Loucy (cell line): ENCODE data around the gene FGFRL1.

Source experiments
- H2AFZ ChIP-seq: fragments of 200-600 bp; sonication (generic); 2 replicates; pipeline ENCODE4 v1.6.0; 2016; ENCODE audit warnings: antibody characterized with exemption, mild to moderate bottlenecking, low read length, moderate library complexity
- H3F3A ChIP-seq: fragments of 200-600 bp; 2 replicates; pipeline ENCODE4 v1.6.0; 2016; ENCODE audit warnings: antibody characterized with exemption, low read depth, mild to moderate bottlenecking
- H3K27me3 ChIP-seq: fragments of 200-600 bp; sonication (generic); 2 replicates; pipeline ENCODE4 v1.6.1; 2014; ENCODE audit warnings: low read length, mild to moderate bottlenecking; ENCODE audit not compliant: insufficient read depth, poor library complexity, severe bottlenecking
- H3K36me3 ChIP-seq: fragments of 200-600 bp; sonication (generic); 2 replicates; pipeline ENCODE4 v1.6.1; 2016; ENCODE audit warnings: low read length; ENCODE audit not compliant: insufficient read depth
- H3K4me1 ChIP-seq: fragments of 200-600 bp; sonication (generic); 2 replicates; pipeline ENCODE4 v1.5.1; 2014; ENCODE audit warnings: low read length, mild to moderate bottlenecking; ENCODE audit not compliant: insufficient read depth, poor library complexity, severe bottlenecking
- H3K4me2 ChIP-seq: fragments of 200-600 bp; sonication (generic); 2 replicates; pipeline ENCODE4 v1.6.0; 2014; ENCODE audit warnings: antibody characterized with exemption, low read length, low read depth, mild to moderate bottlenecking; ENCODE audit not compliant: poor library complexity, severe bottlenecking
- H3K4me3 ChIP-seq: fragments of 200-600 bp; sonication (generic); 2 replicates; pipeline ENCODE4 v1.5.1; 2014; ENCODE audit warnings: low read length, mild to moderate bottlenecking, mixed read lengths; ENCODE audit not compliant: poor library complexity, severe bottlenecking
- H3K79me2 ChIP-seq: fragments of 200-600 bp; sonication (generic); 2 replicates; pipeline ENCODE4 v1.6.1; 2014; ENCODE audit warnings: low read length; ENCODE audit not compliant: insufficient read depth
- H3K9ac ChIP-seq: fragments of 200-600 bp; sonication (generic); 2 replicates; pipeline ENCODE4 v1.6.0; 2014; ENCODE audit warnings: mild to moderate bottlenecking, low read depth, low read length, moderate library complexity; ENCODE audit not compliant: poor library complexity, severe bottlenecking
- H3K9me2 ChIP-seq: fragments of 200-600 bp; sonication (generic); replicated peaks from 2 replicates; pipeline ENCODE4 v1.6.1; 2016; ENCODE audit warnings: low read depth, low read length, mixed read lengths
- H3K9me3 ChIP-seq: fragments of 200-600 bp; sonication (generic); 2 replicates; pipeline ENCODE4 v1.6.1; 2014; ENCODE audit warnings: mild to moderate bottlenecking, antibody characterized with exemption, low read length, low read depth; ENCODE audit not compliant: insufficient read depth
- H4K20me1 ChIP-seq: fragments of 200-600 bp; sonication (generic); 2 replicates; pipeline ENCODE4 v1.6.0; 2014; ENCODE audit warnings: antibody characterized with exemption, low read length, mild to moderate bottlenecking; ENCODE audit not compliant: insufficient read depth, poor library complexity, severe bottlenecking
- CTCF ChIP-seq: fragments of 200-600 bp; sonication (generic); conservative IDR thresholded peaks from 2 replicates; pipeline ENCODE4 v1.5.1; 2014; ENCODE audit warnings: mild to moderate bottlenecking, antibody characterized with exemption, low read length
- EZH2phosphoT487 ChIP-seq: fragments of 200-600 bp; IDR thresholded peaks from 2 replicates; pipeline ENCODE4 v1.6.1; 2018; ENCODE audit warnings: antibody characterized with exemption, mild to moderate bottlenecking, moderate library complexity, borderline replicate concordance

The FGFRL1 gene

DNA sequence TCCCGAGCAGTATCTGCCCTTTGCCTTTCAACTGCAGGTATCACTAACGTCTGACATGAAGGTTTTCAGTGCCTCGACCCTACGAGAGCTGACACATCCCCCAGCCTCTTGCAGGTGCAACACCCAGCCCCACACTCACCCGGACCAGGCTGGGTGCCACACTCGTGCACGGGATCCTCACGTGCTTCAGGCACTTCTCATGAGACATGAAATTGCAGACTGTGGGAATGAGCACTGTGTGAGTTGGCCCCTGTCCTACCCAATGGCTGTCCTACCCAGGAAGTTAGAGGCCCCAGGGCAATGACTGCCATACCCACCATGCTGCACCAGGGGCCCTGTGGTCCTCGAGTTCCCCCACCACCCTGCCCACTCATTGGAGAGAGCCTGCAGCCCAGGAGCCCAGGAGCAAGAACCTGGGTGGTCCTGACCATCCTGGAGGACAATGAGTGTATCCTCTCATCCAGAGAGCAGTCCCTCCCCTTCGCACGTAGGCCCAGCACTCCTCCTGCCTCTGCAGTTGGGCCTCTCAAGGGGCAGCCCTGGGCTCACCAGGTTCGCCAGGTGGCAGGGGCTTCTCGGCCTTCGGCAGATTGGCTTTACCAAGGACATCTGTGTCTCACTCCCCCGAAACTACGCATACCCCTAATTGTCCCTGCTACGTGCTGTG, 40.4 kb upstream of the FGFRL1 start:
- Histone ChIP-seq H2AFZ (no peak overlapping the region), H3K36me3 (no peaks in the 10 kb centered on the region), H3K27me3 (no peaks in the 10 kb centered on the region), H3F3A (no peaks in the 10 kb centered on the region), H3K79me2 (peaks cover 11% of the 10 kb centered on the region; the same call in 1 of the 2 replicates), H3K4me3 (peak overlapping the region; percentile 7), H3K4me1 (peaks cover 25% of the 10 kb centered on the region), H4K20me1 (no peaks in the 10 kb centered on the region), H3K9ac (no peak overlapping the region), H3K9me2 (no peaks in the 10 kb centered on the region), H3K4me2 (peak overlapping the region; percentile 28), H3K9me3 (no peaks in the 10 kb centered on the region)
- TF ChIP-seq EZH2phosphoT487, result no peak
- TF ChIP-seq CTCF, result no peak

DNA sequence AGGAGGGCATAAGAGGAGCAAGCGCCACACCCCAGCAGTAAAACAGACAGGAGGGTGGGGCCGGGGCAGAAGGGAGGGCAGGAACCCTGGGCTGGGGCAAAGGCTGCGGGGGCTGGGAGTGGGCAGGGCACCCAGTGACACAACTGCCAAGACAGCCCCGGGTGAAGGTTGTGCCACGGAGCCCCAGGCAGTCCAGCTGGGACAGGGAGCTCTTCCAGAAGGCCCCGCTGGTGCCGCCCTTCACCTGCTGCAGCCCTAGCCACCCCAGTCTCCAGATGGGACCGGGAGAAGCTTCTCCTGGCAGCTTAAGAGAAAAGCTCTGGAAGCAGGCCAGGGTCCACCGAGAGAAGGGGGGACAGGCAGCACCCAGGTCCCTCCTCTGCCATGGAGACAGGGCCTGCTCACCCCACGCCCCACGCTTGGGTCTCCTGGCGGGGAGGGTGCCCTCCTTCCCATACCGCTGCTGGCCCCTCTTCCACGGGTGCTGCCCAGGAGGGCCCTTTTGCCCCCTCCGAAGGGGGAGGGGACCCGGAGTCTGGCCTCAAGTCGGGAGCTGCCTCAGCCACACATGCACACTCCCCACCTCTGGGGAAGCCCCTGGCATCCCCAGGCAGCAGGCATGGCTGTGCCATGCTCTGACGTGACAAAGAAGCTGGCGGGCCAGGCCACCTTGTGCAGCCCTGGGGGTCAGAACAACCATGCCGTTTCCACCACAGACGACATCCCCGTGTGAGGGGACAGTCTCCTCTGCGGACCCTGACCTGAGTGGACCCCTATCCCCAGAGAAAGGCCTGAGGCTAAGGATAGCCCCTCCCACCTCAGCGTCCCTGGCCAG, 39.5 kb upstream of the FGFRL1 start:
- H3K4me2 ChIP-seq, result peak overlapping the region; percentile 87
- no peak overlapping the region for H2AFZ ChIP-seq
- no peaks in the 10 kb centered on the region for H3K36me3 ChIP-seq
- H3K4me1 ChIP-seq, result peaks cover 29% of the 10 kb centered on the region
- no peaks in the 10 kb centered on the region for H3K9me2 ChIP-seq
- TF ChIP-seq EZH2phosphoT487, result no peak
- TF ChIP-seq CTCF, result no peak
- H3K27me3 ChIP-seq, result no peaks in the 10 kb centered on the region
- H3K4me3 ChIP-seq, result peak overlapping the region; percentile 82
- H4K20me1 ChIP-seq, result no peaks in the 10 kb centered on the region
- H3F3A ChIP-seq, result no peaks in the 10 kb centered on the region
- H3K79me2 ChIP-seq, result peaks cover 11% of the 10 kb centered on the region; the same call in 1 of the 2 replicates
- peak overlapping the region; percentile 68 for H3K9ac ChIP-seq
- H3K9me3 ChIP-seq, result no peaks in the 10 kb centered on the region

DNA sequence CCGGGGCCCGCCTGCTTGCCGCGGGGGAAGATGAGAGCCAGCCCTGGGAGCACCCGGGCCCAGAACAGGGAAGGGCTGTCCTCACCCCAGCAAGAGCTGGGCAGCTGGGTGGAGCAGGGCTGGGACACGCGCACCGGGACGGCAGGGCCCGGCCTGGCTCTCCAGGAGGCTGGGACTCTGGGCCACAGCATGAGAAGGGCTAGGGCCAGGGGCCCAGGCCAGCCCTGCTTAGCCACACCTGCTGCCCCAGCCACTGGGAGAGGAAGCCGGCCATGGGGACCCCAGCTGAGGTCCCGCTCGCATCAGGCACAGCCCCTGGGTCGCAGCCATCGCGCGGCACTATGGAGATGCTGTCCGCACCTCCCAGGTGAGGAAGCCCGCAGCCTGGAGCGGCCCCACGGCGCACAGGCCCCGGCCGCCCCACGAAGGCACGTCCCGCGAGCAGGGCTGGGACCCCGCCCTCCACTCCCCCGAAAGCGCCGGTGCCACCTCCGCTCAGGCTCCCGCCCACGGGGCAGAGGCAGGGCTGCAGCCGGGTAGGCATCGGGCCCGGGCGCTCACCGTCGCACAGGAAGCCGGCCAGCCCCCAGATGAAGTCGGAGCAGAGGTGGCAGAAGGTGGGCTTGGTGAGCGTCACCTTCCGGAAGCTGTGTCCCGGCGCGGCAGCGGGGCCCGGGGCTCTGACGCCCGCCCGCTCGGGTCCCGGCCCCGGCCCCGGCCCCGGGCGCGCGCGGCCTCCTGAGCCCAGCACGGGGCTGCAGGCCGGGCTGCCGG, 38.6 kb upstream of the FGFRL1 start:
- Histone ChIP-seq H3F3A (no peaks in the 10 kb centered on the region), H4K20me1 (no peaks in the 10 kb centered on the region), H3K9me3 (no peaks in the 10 kb centered on the region), H3K79me2 (peaks cover 11% of the 10 kb centered on the region; the same call in 1 of the 2 replicates), H3K27me3 (no peaks in the 10 kb centered on the region), H3K4me2 (peak overlapping the region; percentile 87), H3K9me2 (no peaks in the 10 kb centered on the region), H3K36me3 (no peaks in the 10 kb centered on the region), H3K4me1 (peaks cover 32% of the 10 kb centered on the region), H2AFZ (peak overlapping the region; percentile 87; the same call in 1 of the 2 replicates), H3K4me3 (peak overlapping the region; percentile 82), H3K9ac (peak overlapping the region; percentile 68)
- TF ChIP-seq CTCF (no peak), EZH2phosphoT487 (no peak)
